Uterus (tissue), 4 donors: ENCODE data around the gene GALNT14. TPM values are rescaled to one million over a fixed set of nuclear protein-coding genes. Genes with fewer than 3 reads are reported as not detected.

Source experiments
- DNase-seq, 2 donors: peaks; one replicate each; pipeline ENCODE4 v3.0.0-alpha.2; 2019 to 2020
- H3K27ac ChIP-seq, 2 donors: fragments of 200-600 bp; sonication (generic); 1 replicate in 1 of 2; 2 replicates in 1 of 2; pipeline ENCODE4 v1.5.1; 2016 to 2018
- H3K27me3 ChIP-seq, 2 donors: fragments of 200-600 bp; sonication (generic); one replicate each; pipeline ENCODE4 v1.5.1; 2018 to 2019; ENCODE audit warnings: control low read depth in 1 of 2
- H3K36me3 ChIP-seq, 2 donors: fragments of 200-600 bp; sonication (generic); one replicate each; pipeline ENCODE4 v1.5.1; 2019; ENCODE audit warnings: control low read depth in 1 of 2
- H3K4me1 ChIP-seq, 2 donors: fragments of 200-600 bp; sonication (generic); one replicate each; pipeline ENCODE4 v1.5.1; 2018 to 2019; ENCODE audit warnings: control low read depth in 1 of 2
- H3K4me3 ChIP-seq, 2 donors: fragments of 200-600 bp; sonication (generic); 1 replicate in 1 of 2; 2 replicates in 1 of 2; pipeline ENCODE4 v1.5.1; 2018 to 2019; ENCODE audit warnings: mild to moderate bottlenecking in 1 of 2
- H3K9me3 ChIP-seq, 2 donors: fragments of 200-600 bp; sonication (generic); one replicate each; pipeline ENCODE4 v1.5.1; 2019; ENCODE audit warnings: control low read depth in 1 of 2
- CTCF ChIP-seq, 4 experiments: fragments of 200-600 bp in 2 of 4; fragments of 450-650 bp in 2 of 4; sonication (generic) in 2 of 4; IDR thresholded peaks; one replicate each; pipeline ENCODE4 v1.5.1; 2016 to 2019; ENCODE audit warnings: antibody characterized with exemption in 4 of 4, mild to moderate bottlenecking in 2 of 4, moderate library complexity in 1 of 4
- POLR2A ChIP-seq, 2 donors: fragments of 450-650 bp; IDR thresholded peaks; one replicate each; pipeline ENCODE4 v1.6.1; 2016; ENCODE audit warnings: antibody characterized with exemption in 2 of 2, mild to moderate bottlenecking in 1 of 2, moderate library complexity in 1 of 2
- intact Hi-C: fragments of 100-400 bp; cut with DNase I; formaldehyde crosslinking; loops from one replicate; pipeline ENCODE4 v1.15.1; 2023; ENCODE audit warnings: low total_unique reads
- total RNA-seq, 4 donors: library from RNA; depleted of rRNA in 3 of 4; stranded (reverse); fragments of >200 nt in 3 of 4; gene quantifications; one replicate each; pipeline versions ENCODE4 v1.1.0 to v1.2.4, GENCODE V29; 2014 to 2023
- donor health status: DM: yes; HTN: yes; CAD: no.

The GALNT14 gene
- total RNA-seq, 4 donors from 2014 or later = 0.58 to 4.0 TPM; not detected in 2

GRCh38 chr2:30871980-30872789 lies 266.1 kb downstream of the GALNT14 start:
- intact Hi-C loops = no loop called here
- TF ChIP-seq CTCF (IDR thresholded peaks at IDR 0.05) = no peak
- H3K27ac ChIP-seq = no peak overlapping the region
- DNase-seq = no peak
- H3K27me3 ChIP-seq = no peaks in the 10 kb centered on the region
- no peaks in the 10 kb centered on the region for H3K36me3 ChIP-seq
- no peak overlapping the region for H3K4me3 ChIP-seq
- no peaks in the 10 kb centered on the region for H3K4me1 ChIP-seq
- no peaks in the 10 kb centered on the region for H3K9me3 ChIP-seq

GRCh38 chr2:30871440-30871839 lies 266.8 kb downstream of the GALNT14 start:
- TF ChIP-seq CTCF (IDR thresholded peaks at IDR 0.05) (no peak), POLR2A (IDR thresholded peaks at IDR 0.05) (no peak)

GRCh38 chr2:30869988-30870387 lies 268.3 kb downstream of the GALNT14 start:
- Histone ChIP-seq H3K9me3 (no peaks in the 10 kb centered on the region), H3K4me3 (no peak overlapping the region), H3K27me3 (no peaks in the 10 kb centered on the region), H3K36me3 (no peaks in the 10 kb centered on the region), H3K27ac (no peak overlapping the region), H3K4me1 (no peaks in the 10 kb centered on the region)
- no peak for DNase-seq
- TF ChIP-seq CTCF (IDR thresholded peaks at IDR 0.05) = no peak
- no peak for TF ChIP-seq POLR2A (IDR thresholded peaks at IDR 0.05)
- intact Hi-C loops = no loop called here

More at GRCh38 chr2:30871440-30871839, 266.8 kb downstream of the GALNT14 start:
- Histone ChIP-seq H3K27me3 (no peaks in the 10 kb centered on the region), H3K4me1 (no peaks in the 10 kb centered on the region), H3K9me3 (no peaks in the 10 kb centered on the region), H3K36me3 (no peaks in the 10 kb centered on the region), H3K4me3 (no peak overlapping the region), H3K27ac (no peak overlapping the region)
- intact Hi-C loops = no loop called here
- no peak for DNase-seq

- intact Hi-C loops = no loop called here
- Histone ChIP-seq H3K27ac (no peak overlapping the region), H3K9me3 (no peaks in the 10 kb centered on the region), H3K27me3 (no peaks in the 10 kb centered on the region), H3K36me3 (no peaks in the 10 kb centered on the region), H3K4me1 (no peaks in the 10 kb centered on the region), H3K4me3 (no peak overlapping the region)
- no peak for TF ChIP-seq POLR2A (IDR thresholded peaks at IDR 0.05)
- TF ChIP-seq CTCF (IDR thresholded peaks at IDR 0.05) = no peak
- DNase-seq = no peak
Measured at GRCh38 chr2:30867385-30867784, 270.9 kb downstream of the GALNT14 start.

- TF ChIP-seq POLR2A (IDR thresholded peaks at IDR 0.05) (no peak), CTCF (IDR thresholded peaks at IDR 0.05) (no peak)
- Histone ChIP-seq H3K4me1 (no peaks in the 10 kb centered on the region), H3K4me3 (no peak overlapping the region), H3K9me3 (no peaks in the 10 kb centered on the region), H3K36me3 (no peaks in the 10 kb centered on the region), H3K27ac (no peak overlapping the region), H3K27me3 (no peaks in the 10 kb centered on the region)
- no peak for DNase-seq
- intact Hi-C loops = no loop called here
Measured at GRCh38 chr2:30866974-30867373, 271.3 kb downstream of the GALNT14 start.
